Endodermal cell (in vitro differentiated cells): ENCODE results near the gene FUT7. TPM values are rescaled to one million over a fixed set of nuclear protein-coding genes. Genes with fewer than 3 reads are reported as not detected.

Experiments used
- DNase-seq: peaks from one replicate; pipeline ENCODE4 v3.0.0-alpha.2; 2017
- H3K27ac ChIP-seq: 2 replicates; pipeline ENCODE4 v1.5.1; 2013; ENCODE audit warnings: mild to moderate bottlenecking, low read depth, low read length, moderate library complexity
- H3K27me3 ChIP-seq: 2 replicates; pipeline ENCODE4 v1.6.1; 2013; ENCODE audit warnings: mild to moderate bottlenecking, low read length, moderate library complexity; ENCODE audit not compliant: insufficient read depth, control insufficient read depth, poor library complexity, severe bottlenecking
- H3K36me3 ChIP-seq: 2 replicates; pipeline ENCODE4 v1.7.0; 2013; ENCODE audit warnings: mild to moderate bottlenecking, low read length, moderate library complexity; ENCODE audit not compliant: control insufficient read depth, insufficient read depth
- H3K4me1 ChIP-seq: one replicate; pipeline ENCODE4 v1.7.0; 2013; ENCODE audit warnings: low read length; ENCODE audit not compliant: control insufficient read depth, insufficient read depth
- H3K4me3 ChIP-seq: 2 replicates; pipeline ENCODE4 v1.5.1; 2013; ENCODE audit warnings: mild to moderate bottlenecking, low read length, moderate library complexity
- H3K9ac ChIP-seq: 2 replicates; pipeline ENCODE4 v1.6.1; 2013; ENCODE audit warnings: mild to moderate bottlenecking, low read length, moderate library complexity; ENCODE audit not compliant: poor library complexity, severe bottlenecking; ENCODE audit errors: extremely low read depth
- H3K9me3 ChIP-seq: 2 replicates; pipeline ENCODE4 v1.6.1; 2013; ENCODE audit warnings: mild to moderate bottlenecking, low read length, moderate library complexity; ENCODE audit not compliant: control insufficient read depth
- H3K27ac Mint-ChIP-seq: 2 replicates; pipeline ENCODE4 v1.8.0; 2020; ENCODE audit warnings: mixed read lengths
- H3K27me3 Mint-ChIP-seq: 2 replicates; pipeline ENCODE4 v1.8.0; 2021; ENCODE audit warnings: mild to moderate bottlenecking, mixed read lengths; ENCODE audit not compliant: insufficient read depth
- H3K36me3 Mint-ChIP-seq: 2 replicates; pipeline ENCODE4 v1.8.0; 2020; ENCODE audit warnings: low read depth, mixed read lengths
- H3K4me1 Mint-ChIP-seq: 2 replicates; pipeline ENCODE4 v1.8.0; 2020; ENCODE audit warnings: mixed read lengths
- H3K4me3 Mint-ChIP-seq: 2 replicates; pipeline ENCODE4 v1.8.0; 2020; ENCODE audit warnings: mild to moderate bottlenecking, moderate library complexity, mixed read lengths
- H3K9me3 Mint-ChIP-seq: 2 replicates; pipeline ENCODE4 v1.8.0; 2020; ENCODE audit warnings: mild to moderate bottlenecking, mixed read lengths
- WGBS, 2 experiments: methylation state at CpG; one replicate each; pipeline versions ENCODE4 v1.1.5 to v1.1.7; 2013; ENCODE audit warnings: missing lambda C conversion rate in 2 of 2, mixed read lengths in 1 of 2; ENCODE audit not compliant: insufficient coverage in 1 of 2, insufficient read length in 1 of 2; 5-methylcytosine and 5-hydroxymethylcytosine counted together
- total RNA-seq, 2 donors: library from RNA; stranded (reverse); fragmentation: NEBNext Ultra II Directional in 1 of 2; extraction: Animal tissue kit (Norgen Biotek cat#: 25700) in 1 of 2; gene quantifications; 2 replicates in 1 of 2; 3 replicates in 1 of 2; pipeline ENCODE4 v1.2.1, GENCODE V29; 2021
- TF ChIP-seq, protein P1 (sequence below): fragments of 200-600 bp; sonication (generic); conservative IDR thresholded peaks from 2 replicates; pipeline ENCODE4 v1.5.0; 2021; ENCODE audit warnings: antibody characterized with exemption, mild to moderate bottlenecking

Gene FUT7
- total RNA-seq, 2 donors from 2014 or later = not detected

DNA sequence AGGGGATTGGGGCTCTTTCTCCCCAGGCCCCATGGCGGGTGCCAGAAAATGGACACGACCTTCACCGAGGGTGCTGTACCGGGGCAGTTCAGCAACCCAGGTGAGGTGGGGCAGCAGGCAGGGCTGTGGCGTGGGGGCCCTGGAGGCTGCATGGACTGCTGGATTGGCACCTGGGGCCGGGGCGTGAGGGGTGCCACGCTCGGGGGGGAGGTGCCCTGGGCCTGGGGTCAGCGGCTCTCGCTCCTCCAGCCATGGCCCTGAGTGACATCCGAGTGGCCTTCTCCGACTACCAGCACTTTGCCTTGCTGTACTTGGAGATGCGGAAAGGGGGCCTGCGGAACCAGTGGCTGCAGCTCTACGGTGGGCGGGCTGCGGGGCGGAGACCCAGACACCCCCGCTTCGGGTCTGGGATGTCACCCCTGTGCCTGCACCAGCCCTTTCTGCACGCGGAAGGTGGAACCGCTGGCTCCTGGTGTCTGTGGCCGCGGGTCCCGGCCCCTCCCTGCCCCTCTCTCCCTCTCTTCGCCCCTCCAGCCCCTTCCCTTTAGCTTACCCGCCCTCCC, 47.3 kb downstream of the FUT7 start:
- H3K9me3 Mint-ChIP-seq = no peaks in the 10 kb centered on the region
- DNase-seq = peak; percentile 70
- 78 to 85% methylated on average over 22 to 29 of the region's 29 CpGs for WGBS, 2 experiments
- H3K36me3 Mint-ChIP-seq = no peaks in the 10 kb centered on the region
- Histone ChIP-seq H3K9me3 (no peaks in the 10 kb centered on the region), H3K9ac (no peak overlapping the region), H3K27ac (no peak overlapping the region), H3K4me1 (peaks cover 3% of the 10 kb centered on the region), H3K36me3 (no peaks in the 10 kb centered on the region), H3K4me3 (no peak overlapping the region), H3K27me3 (peaks cover 12% of the 10 kb centered on the region)
- peaks cover 11% of the 10 kb centered on the region for H3K4me1 Mint-ChIP-seq
- H3K4me3 Mint-ChIP-seq = peak overlapping the region; percentile 19
- TF ChIP-seq, protein P1, sequence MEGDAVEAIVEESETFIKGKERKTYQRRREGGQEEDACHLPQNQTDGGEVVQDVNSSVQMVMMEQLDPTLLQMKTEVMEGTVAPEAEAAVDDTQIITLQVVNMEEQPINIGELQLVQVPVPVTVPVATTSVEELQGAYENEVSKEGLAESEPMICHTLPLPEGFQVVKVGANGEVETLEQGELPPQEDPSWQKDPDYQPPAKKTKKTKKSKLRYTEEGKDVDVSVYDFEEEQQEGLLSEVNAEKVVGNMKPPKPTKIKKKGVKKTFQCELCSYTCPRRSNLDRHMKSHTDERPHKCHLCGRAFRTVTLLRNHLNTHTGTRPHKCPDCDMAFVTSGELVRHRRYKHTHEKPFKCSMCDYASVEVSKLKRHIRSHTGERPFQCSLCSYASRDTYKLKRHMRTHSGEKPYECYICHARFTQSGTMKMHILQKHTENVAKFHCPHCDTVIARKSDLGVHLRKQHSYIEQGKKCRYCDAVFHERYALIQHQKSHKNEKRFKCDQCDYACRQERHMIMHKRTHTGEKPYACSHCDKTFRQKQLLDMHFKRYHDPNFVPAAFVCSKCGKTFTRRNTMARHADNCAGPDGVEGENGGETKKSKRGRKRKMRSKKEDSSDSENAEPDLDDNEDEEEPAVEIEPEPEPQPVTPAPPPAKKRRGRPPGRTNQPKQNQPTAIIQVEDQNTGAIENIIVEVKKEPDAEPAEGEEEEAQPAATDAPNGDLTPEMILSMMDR = no peak
- H3K27ac Mint-ChIP-seq = no peak overlapping the region
- peaks cover 23% of the 10 kb centered on the region for H3K27me3 Mint-ChIP-seq

DNA sequence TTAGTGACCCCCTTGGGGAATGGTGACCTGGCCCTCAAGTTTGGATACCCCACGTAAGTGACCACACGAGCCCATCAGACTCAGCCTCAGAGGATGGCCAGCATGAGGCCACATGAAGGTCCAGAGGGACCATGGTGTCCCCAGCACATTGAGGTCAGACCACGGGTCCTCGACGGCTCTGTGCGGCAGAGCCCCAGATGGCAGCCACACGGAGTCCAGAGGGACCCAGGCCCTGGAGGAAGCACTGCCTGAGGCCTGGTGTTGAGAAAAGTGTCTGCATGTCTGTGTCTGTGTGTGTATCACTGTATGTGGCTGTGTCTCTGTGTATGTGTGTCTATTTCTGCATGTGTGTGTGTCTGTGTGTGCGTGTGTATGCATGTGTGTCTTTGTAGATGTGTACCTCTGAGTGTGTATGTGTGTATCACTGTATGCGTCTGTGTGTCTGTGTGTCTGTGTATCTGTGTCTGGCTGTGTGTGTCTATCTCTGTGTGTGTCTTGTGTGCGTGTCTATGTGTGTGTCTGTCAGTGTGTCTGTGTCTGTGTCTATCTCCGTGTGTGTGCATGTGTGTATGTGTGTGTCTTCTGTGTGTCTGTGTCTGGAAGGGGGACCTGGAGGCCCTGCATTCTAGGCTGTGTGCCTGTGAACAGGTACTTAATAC, 48.1 kb downstream of the FUT7 start:
- Histone ChIP-seq H3K4me1 (peaks cover 3% of the 10 kb centered on the region), H3K9ac (no peak overlapping the region), H3K27ac (no peak overlapping the region), H3K9me3 (no peaks in the 10 kb centered on the region), H3K36me3 (no peaks in the 10 kb centered on the region), H3K4me3 (no peak overlapping the region), H3K27me3 (peaks cover 12% of the 10 kb centered on the region)
- Mint-ChIP-seq H3K4me1 (peaks cover 9% of the 10 kb centered on the region), H3K27ac (no peak overlapping the region), H3K27me3 (peaks cover 23% of the 10 kb centered on the region), H3K4me3 (no peak overlapping the region), H3K9me3 (no peaks in the 10 kb centered on the region), H3K36me3 (no peaks in the 10 kb centered on the region)
- DNase-seq = no peak
- TF ChIP-seq, protein P1 = no peak
- 85 to 90% methylated on average over 9 to 11 of the region's 11 CpGs for WGBS, 2 experiments

DNA sequence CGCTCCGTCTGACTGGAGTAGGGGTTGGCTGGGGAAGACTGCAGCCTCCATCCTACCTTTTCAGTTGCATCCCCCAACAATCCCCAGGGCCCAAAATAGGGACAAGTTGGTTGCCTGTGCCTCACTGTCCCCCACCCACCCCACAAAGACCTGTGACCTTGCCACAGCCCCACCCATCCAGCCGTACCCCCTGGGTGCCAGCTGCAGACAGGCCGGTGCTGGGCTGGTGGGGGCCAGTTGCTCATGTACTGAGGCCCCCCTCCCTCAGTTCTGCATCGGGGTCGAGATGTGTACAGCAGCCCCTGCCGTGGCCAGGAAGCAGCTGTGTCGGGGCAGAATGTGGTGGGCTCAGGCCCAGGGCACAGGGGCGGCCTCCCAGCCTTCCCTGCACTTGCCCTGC, 48.7 kb downstream of the FUT7 start:
- Mint-ChIP-seq H3K9me3 (no peaks in the 10 kb centered on the region), H3K4me1 (peaks cover 9% of the 10 kb centered on the region), H3K27me3 (peaks cover 20% of the 10 kb centered on the region), H3K27ac (no peak overlapping the region), H3K36me3 (no peaks in the 10 kb centered on the region), H3K4me3 (no peak overlapping the region)
- no peaks in the 10 kb centered on the region for H3K36me3 ChIP-seq
- DNase-seq = no peak
- no peak overlapping the region for H3K27ac ChIP-seq
- WGBS, 2 experiments = 90 to 92% methylated on average over 6 to 9 of the region's 9 CpGs
- no peak overlapping the region for H3K4me3 ChIP-seq
- H3K27me3 ChIP-seq = peaks cover 12% of the 10 kb centered on the region
- no peak overlapping the region for H3K9ac ChIP-seq
- TF ChIP-seq, protein P1 = no peak
- H3K9me3 ChIP-seq = no peaks in the 10 kb centered on the region
- peaks cover 3% of the 10 kb centered on the region for H3K4me1 ChIP-seq
